SU-DHL-6 (cell line): ENCODE data around the gene TNS1.

Source experiments
- CTCF ChIP-seq: fragments of 200-600 bp; sonication (generic); IDR thresholded peaks from one replicate; pipeline ENCODE4 v1.5.1; 2017; ENCODE audit warnings: antibody characterized with exemption, mild to moderate bottlenecking, low read length, moderate library complexity; ENCODE audit not compliant: insufficient read depth, poor library complexity, severe bottlenecking
- EZH2phosphoT487 ChIP-seq: fragments of 200-600 bp; sonication (generic), shearing (Covaris generic); conservative IDR thresholded peaks from 2 replicates; pipeline ENCODE4 v1.6.1; 2018; ENCODE audit warnings: mild to moderate bottlenecking, antibody characterized with exemption, low read length, moderate library complexity, mixed read lengths

GRCh38 chr2:217752714-217753459, 249.9 kb downstream of the TNS1 start:
- TF ChIP-seq EZH2phosphoT487 (no peak), CTCF (no peak)
